SU-DHL-6 (cell line): ENCODE results near the gene DMC1.

Experiments
- H2AFZ ChIP-seq: fragments of 200-600 bp; sonication (generic); 2 replicates; pipeline ENCODE4 v1.6.1; 2014; ENCODE audit warnings: low read depth, mild to moderate bottlenecking, moderate library complexity, mixed read lengths, antibody characterized with exemption, low read length; ENCODE audit not compliant: severe bottlenecking
- H3F3A ChIP-seq: fragments of 200-600 bp; shearing (Covaris generic); 2 replicates; pipeline ENCODE4 v1.6.0; 2016; ENCODE audit warnings: antibody characterized with exemption, mild to moderate bottlenecking; ENCODE audit not compliant: insufficient read depth
- H3K27ac ChIP-seq: fragments of 200-600 bp; sonication (generic); 2 replicates; pipeline ENCODE4 v1.5.1; 2016; ENCODE audit warnings: low read depth, mild to moderate bottlenecking, low read length, moderate library complexity, mixed read lengths
- H3K27me3 ChIP-seq: fragments of 200-600 bp; sonication (generic), shearing (Covaris generic); 2 replicates; pipeline ENCODE4 v1.6.0; 2014; ENCODE audit warnings: mild to moderate bottlenecking, low read length
- H3K36me3 ChIP-seq: fragments of 200-600 bp; sonication (generic); 2 replicates; pipeline ENCODE4 v1.6.1; 2014; ENCODE audit warnings: mild to moderate bottlenecking, low read length, mixed read lengths
- H3K4me2 ChIP-seq: fragments of 300-600, 200-600 bp; shearing (Covaris generic), sonication (generic); 2 replicates; pipeline ENCODE4 v1.6.0; 2014; ENCODE audit warnings: low read length, low read depth, mild to moderate bottlenecking; ENCODE audit not compliant: poor library complexity, severe bottlenecking
- H3K4me3 ChIP-seq: fragments of 200-600 bp; sonication (generic); 2 replicates; pipeline ENCODE4 v1.5.1; 2014; ENCODE audit warnings: antibody characterized with exemption, low read length, mild to moderate bottlenecking, mixed read lengths; ENCODE audit not compliant: insufficient read depth, poor library complexity, severe bottlenecking
- H3K79me2 ChIP-seq: fragments of 200-600 bp; sonication (generic); 2 replicates; pipeline ENCODE4 v1.6.1; 2014; ENCODE audit warnings: mild to moderate bottlenecking, low read length, moderate library complexity; ENCODE audit not compliant: insufficient read depth
- H3K9ac ChIP-seq: fragments of 200-600 bp; sonication (generic); 2 replicates; pipeline ENCODE4 v1.7.0; 2014; ENCODE audit warnings: mild to moderate bottlenecking, low read length
- H3K9me2 ChIP-seq: fragments of 200-600 bp; sonication (generic); replicated peaks from 2 replicates; pipeline ENCODE4 v1.6.1; 2014; ENCODE audit warnings: low read length; ENCODE audit not compliant: insufficient read depth
- H3K9me3 ChIP-seq: fragments of 200-600 bp; sonication (generic); 2 replicates; pipeline ENCODE4 v1.6.1; 2014; ENCODE audit warnings: low read length, mixed read lengths; ENCODE audit not compliant: insufficient read depth
- H4K20me1 ChIP-seq: fragments of 200-600 bp; sonication (generic); 2 replicates; pipeline ENCODE4 v1.6.1; 2014; ENCODE audit warnings: low read depth, mild to moderate bottlenecking, antibody characterized with exemption, low read length, moderate library complexity, mixed read lengths
- CTCF ChIP-seq: fragments of 200-600 bp; sonication (generic); IDR thresholded peaks from one replicate; pipeline ENCODE4 v1.5.1; 2017; ENCODE audit warnings: antibody characterized with exemption, mild to moderate bottlenecking, low read length, moderate library complexity; ENCODE audit not compliant: insufficient read depth, poor library complexity, severe bottlenecking
- EZH2phosphoT487 ChIP-seq: fragments of 200-600 bp; sonication (generic), shearing (Covaris generic); conservative IDR thresholded peaks from 2 replicates; pipeline ENCODE4 v1.6.1; 2018; ENCODE audit warnings: mild to moderate bottlenecking, antibody characterized with exemption, low read length, moderate library complexity, mixed read lengths

Gene DMC1

GRCh38 chr22:38513063-38513462 lies 56.9 kb downstream of the DMC1 start:
- no peaks in the 10 kb centered on the region for H3K36me3 ChIP-seq
- no peaks in the 10 kb centered on the region for H3K27me3 ChIP-seq
- H3K9ac ChIP-seq, result no peak overlapping the region
- H3F3A ChIP-seq, result no peaks in the 10 kb centered on the region
- H3K9me2 ChIP-seq, result no peaks in the 10 kb centered on the region
- TF ChIP-seq EZH2phosphoT487 (no peak), CTCF (peak; percentile 26)
- H3K4me2 ChIP-seq, result no peak overlapping the region
- no peaks in the 10 kb centered on the region for H3K9me3 ChIP-seq
- H4K20me1 ChIP-seq, result no peaks in the 10 kb centered on the region
- no peaks in the 10 kb centered on the region for H3K79me2 ChIP-seq
- H3K27ac ChIP-seq, result no peak overlapping the region
- H2AFZ ChIP-seq, result no peak overlapping the region
- no peak overlapping the region for H3K4me3 ChIP-seq

GRCh38 chr22:38510416-38510970 lies 59.5 kb downstream of the DMC1 start:
- no peaks in the 10 kb centered on the region for H3K9me2 ChIP-seq
- no peaks in the 10 kb centered on the region for H3K36me3 ChIP-seq
- no peaks in the 10 kb centered on the region for H3F3A ChIP-seq
- no peak overlapping the region for H3K4me3 ChIP-seq
- H3K27ac ChIP-seq, result no peak overlapping the region
- peaks cover 6% of the 10 kb centered on the region for H3K79me2 ChIP-seq
- H3K4me2 ChIP-seq, result no peak overlapping the region
- H2AFZ ChIP-seq, result no peak overlapping the region
- TF ChIP-seq EZH2phosphoT487, result no peak
- no peak for TF ChIP-seq CTCF
- H3K27me3 ChIP-seq, result no peaks in the 10 kb centered on the region
- no peak overlapping the region for H3K9ac ChIP-seq
- no peaks in the 10 kb centered on the region for H3K9me3 ChIP-seq
- no peaks in the 10 kb centered on the region for H4K20me1 ChIP-seq

- H3K9me2 ChIP-seq, result no peaks in the 10 kb centered on the region
- no peak for TF ChIP-seq CTCF
- TF ChIP-seq EZH2phosphoT487, result no peak
These were observed 63.6 kb downstream of the DMC1 start, which contains the start of gene DDX17 for GRCh38 chr22:38506118-38506962. Gene DDX17 (minus strand): TSS chr22:38506311.

More at GRCh38 chr22:38506118-38506962, 63.6 kb downstream of the DMC1 start, which contains the start of gene DDX17:
- peaks cover 13% of the 10 kb centered on the region; the same call in 1 of the 2 replicates for H3F3A ChIP-seq
- H3K27ac ChIP-seq, result peak within 1 kb of the TSS; percentile 87
- H3K27me3 ChIP-seq, result no peaks in the 10 kb centered on the region
- peaks cover 48% of the 10 kb centered on the region for H3K79me2 ChIP-seq
- peaks cover 31% of the 10 kb centered on the region for H4K20me1 ChIP-seq
- H3K36me3 ChIP-seq, result peaks cover 22% of the 10 kb centered on the region
- H3K4me2 ChIP-seq, result peak within 1 kb of the TSS; percentile 97
- no peaks in the 10 kb centered on the region for H3K9me3 ChIP-seq
- peak within 1 kb of the TSS; percentile 94 for H3K9ac ChIP-seq
- H2AFZ ChIP-seq, result peak within 1 kb of the TSS; percentile 85
- H3K4me3 ChIP-seq, result peak within 1 kb of the TSS; percentile 85
